GM23338 (cell line): ENCODE measurements around the gene SPATA31C1. TPM values are rescaled to one million over a fixed set of nuclear protein-coding genes. Genes with fewer than 3 reads are reported as not detected.

Experiments used
- ATAC-seq: fragments of 200-7000 bp; cut with Tn5 transposase; 3 replicates; pipeline ENCODE4 v1.9.1; 2020
- DNase-seq: peaks from one replicate; pipeline ENCODE4 v3.0.0-alpha.2; 2015; ENCODE audit warnings: low spot score
- H2AFZ ChIP-seq: fragments of 200-600 bp; sonication (generic); 2 replicates; pipeline ENCODE4 v1.8.0; 2016; ENCODE audit warnings: antibody characterized with exemption, mild to moderate bottlenecking, moderate library complexity
- H3F3A ChIP-seq: fragments of 200-600 bp; sonication (generic); replicated peaks from 2 replicates; pipeline ENCODE4 v1.8.0; 2017; ENCODE audit warnings: antibody characterized with exemption, mixed run types, low read depth
- H3K27ac ChIP-seq: fragments of 200-600 bp; sonication (generic); 2 replicates; pipeline ENCODE4 v1.6.1; 2016; ENCODE audit warnings: low read depth
- H3K27me3 ChIP-seq: fragments of 200-600 bp; sonication (generic); 2 replicates; pipeline ENCODE4 v1.8.0; 2016; ENCODE audit warnings: mild to moderate bottlenecking, mixed run types, moderate library complexity; ENCODE audit not compliant: insufficient read depth
- H3K36me3 ChIP-seq: fragments of 200-600 bp; sonication (generic); 2 replicates; pipeline ENCODE4 v1.8.0; 2016; ENCODE audit warnings: mild to moderate bottlenecking; ENCODE audit not compliant: insufficient read depth
- H3K4me1 ChIP-seq: fragments of 200-600 bp; sonication (generic); 2 replicates; pipeline ENCODE4 v1.8.0; 2016; ENCODE audit warnings: mild to moderate bottlenecking, moderate library complexity; ENCODE audit not compliant: insufficient read depth
- H3K4me2 ChIP-seq: fragments of 200-600 bp; sonication (generic); 2 replicates; pipeline ENCODE4 v1.7.1; 2017; ENCODE audit warnings: mixed run types
- H3K4me3 ChIP-seq: fragments of 200-600 bp; sonication (generic); 2 replicates; pipeline ENCODE4 v1.6.1; 2016; ENCODE audit warnings: mixed run types
- H3K79me2 ChIP-seq: fragments of 200-600 bp; sonication (generic); replicated peaks from 2 replicates; pipeline ENCODE4 v1.8.0; 2017; ENCODE audit warnings: mild to moderate bottlenecking; ENCODE audit not compliant: insufficient read depth
- H3K9me2 ChIP-seq: fragments of 200-600 bp; sonication (generic); 2 replicates; pipeline ENCODE4 v1.8.0; 2017; ENCODE audit not compliant: insufficient read depth
- H4K20me1 ChIP-seq: fragments of 200-600 bp; sonication (generic); replicated peaks from 2 replicates; pipeline ENCODE4 v1.8.0; 2017; ENCODE audit warnings: mild to moderate bottlenecking; ENCODE audit not compliant: insufficient read depth
- H3K27ac Mint-ChIP-seq: 2 replicates; pipeline ENCODE4 v1.8.0; 2020; ENCODE audit warnings: inconsistent platforms, mild to moderate bottlenecking, moderate library complexity, mixed read lengths
- H3K27me3 Mint-ChIP-seq: 3 replicates; pipeline ENCODE4 v1.8.0; 2022; ENCODE audit warnings: low read depth, mild to moderate bottlenecking, moderate library complexity, mixed read lengths, inconsistent platforms; ENCODE audit not compliant: insufficient read depth, poor library complexity
- H3K36me3 Mint-ChIP-seq: 3 replicates; pipeline ENCODE4 v1.8.0; 2021; ENCODE audit warnings: low read depth, mild to moderate bottlenecking, inconsistent platforms, moderate library complexity, mixed read lengths
- H3K4me1 Mint-ChIP-seq: 3 replicates; pipeline ENCODE4 v1.8.0; 2020; ENCODE audit warnings: mild to moderate bottlenecking, inconsistent platforms, mixed read lengths
- H3K4me3 Mint-ChIP-seq: 3 replicates; pipeline ENCODE4 v1.8.0; 2021; ENCODE audit warnings: moderate library complexity, mild to moderate bottlenecking, inconsistent platforms, mixed read lengths
- H3K9me3 Mint-ChIP-seq: 3 replicates; pipeline ENCODE4 v1.8.0; 2020; ENCODE audit warnings: moderate library complexity, mild to moderate bottlenecking, inconsistent platforms, mixed read lengths
- CTCF ChIP-seq, 2 experiments: fragments of 200-600 bp in 1 of 2; sonication (generic) in 1 of 2; conservative IDR thresholded peaks; 2 replicates each; pipeline versions ENCODE4 v1.5.1 to v1.6.1; 2016 to 2017; ENCODE audit warnings: antibody characterized with exemption in 2 of 2, low read depth in 2 of 2, mild to moderate bottlenecking in 2 of 2, moderate library complexity in 1 of 2
- ETS1 ChIP-seq: IDR thresholded peaks from 2 replicates; pipeline ENCODE4 v1.6.1; 2016; ENCODE audit warnings: antibody characterized with exemption
- EZH2 ChIP-seq: fragments of 200-600 bp; sonication (generic); IDR thresholded peaks from one replicate; pipeline ENCODE4 v1.8.0; 2017; ENCODE audit warnings: antibody characterized with exemption, mild to moderate bottlenecking, low read depth; ENCODE audit not compliant: unreplicated experiment
- EZH2phosphoT487 ChIP-seq: fragments of 200-600 bp; sonication (generic); IDR thresholded peaks from one replicate; pipeline ENCODE4 v1.8.1; 2018; ENCODE audit warnings: antibody characterized with exemption; ENCODE audit not compliant: unreplicated experiment
- JUNB ChIP-seq: IDR thresholded peaks from one replicate; pipeline ENCODE4 v1.6.1; 2016; ENCODE audit warnings: antibody characterized with exemption; ENCODE audit not compliant: unreplicated experiment
- POLR2AphosphoS5 ChIP-seq: IDR thresholded peaks from 2 replicates; pipeline ENCODE4 v1.6.1; 2016; ENCODE audit warnings: antibody characterized with exemption, low read depth
- REST ChIP-seq: IDR thresholded peaks from one replicate; pipeline ENCODE4 v1.6.1; 2018; ENCODE audit warnings: antibody characterized with exemption; ENCODE audit not compliant: unreplicated experiment
- STAT1 ChIP-seq: IDR thresholded peaks from one replicate; pipeline ENCODE4 v1.6.1; 2016; ENCODE audit warnings: antibody characterized with exemption; ENCODE audit not compliant: unreplicated experiment
- ZNF114 ChIP-seq: fragments of 250-450 bp; sonication (Bioruptor Pico); IDR thresholded peaks from 2 replicates; pipeline ENCODE4 v1.5.0; 2020; ENCODE audit warnings: mild to moderate bottlenecking, moderate library complexity
- ZNF331 ChIP-seq: fragments of 250-450 bp; sonication (Bioruptor Pico); IDR thresholded peaks from 2 replicates; pipeline ENCODE4 v1.5.0; 2020; ENCODE audit warnings: low read depth, mild to moderate bottlenecking, moderate library complexity
- ZNF462 ChIP-seq: fragments of 250-450 bp; sonication (Bioruptor Pico); IDR thresholded peaks from 2 replicates; pipeline ENCODE4 v1.5.0; 2020; ENCODE audit warnings: mild to moderate bottlenecking, moderate library complexity
- polyA plus RNA-seq: library from polyadenylated mRNA; unstranded; fragments of >200 nt; fragmentation: Nextera tagmentation; extraction: Ambion mirVana; gene quantifications from 2 replicates; pipeline ENCODE4 v1.2.1, GENCODE V29; 2016
- total RNA-seq: library from RNA; depleted of rRNA; stranded (reverse); fragments of >200 nt; shearing (Covaris generic); gene quantifications from 2 replicates; pipeline ENCODE4 v1.2.3, GENCODE V29; 2014

Gene SPATA31C1
- total and polyA plus RNA-seq, 2 experiments from 2014 or later = not detected

GRCh38 chr9:87872079-87872624, 45.6 kb upstream of the SPATA31C1 start:
- H3K4me1 Mint-ChIP-seq = peaks cover 19% of the 10 kb centered on the region
- Histone ChIP-seq H3K4me2 (no peak overlapping the region), H3K79me2 (no peaks in the 10 kb centered on the region), H3F3A (no peaks in the 10 kb centered on the region), H2AFZ (no peak overlapping the region), H3K36me3 (no peaks in the 10 kb centered on the region), H3K27me3 (no peaks in the 10 kb centered on the region), H3K27ac (no peak overlapping the region), H3K9me2 (peaks cover 3% of the 10 kb centered on the region; the same call in 1 of the 2 replicates), H3K4me3 (no peak overlapping the region), H4K20me1 (no peaks in the 10 kb centered on the region), H3K4me1 (peaks cover 9% of the 10 kb centered on the region)
- no peak overlapping the region for H3K27ac Mint-ChIP-seq
- peaks cover 4% of the 10 kb centered on the region; the same call in 2 of the 3 replicates for H3K36me3 Mint-ChIP-seq
- H3K27me3 Mint-ChIP-seq = peaks cover 10% of the 10 kb centered on the region
- DNase-seq = no peak
- TF ChIP-seq EZH2phosphoT487 (no peak), POLR2AphosphoS5 (no peak), ZNF462 (CRISPR knock-in tag) (no peak), ZNF331 (no peak), ETS1 (no peak), EZH2 (no peak), JUNB (no peak), CTCF (conservative IDR thresholded peaks at IDR 0.05; ENCODE audit: low read depth in 2 of 2) (no peak), REST (no peak), STAT1 (no peak), ZNF114 (CRISPR knock-in tag) (no peak)
- no peak for ATAC-seq
- H3K4me3 Mint-ChIP-seq = no peak overlapping the region
- peaks cover 10% of the 10 kb centered on the region for H3K9me3 Mint-ChIP-seq
